Measurements from ENCODE around the gene AP1G1.

AP1G1 gene

DNA sequence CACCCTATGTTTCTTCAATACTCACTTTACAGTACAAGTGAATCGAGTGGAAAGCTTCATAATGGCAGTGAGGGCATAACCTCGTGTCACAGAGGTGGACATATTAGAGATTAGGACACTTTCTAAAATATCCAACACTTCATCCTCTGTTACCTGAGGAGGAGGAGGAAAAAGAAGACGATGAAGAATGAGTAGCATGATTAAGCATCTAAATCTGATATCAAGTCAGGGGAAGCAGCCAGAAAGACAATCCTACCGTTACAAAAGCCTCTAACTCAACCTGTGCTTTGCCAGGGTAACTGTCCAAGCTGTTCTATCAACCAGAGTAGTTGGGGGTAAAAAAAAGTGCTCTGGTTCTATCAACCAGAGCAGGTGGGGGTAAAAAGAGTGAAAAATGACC, 60.4 kb downstream of the AP1G1 start:
- FAIRE-seq: no peak

- FAIRE-seq: peak; percentile 35
These were observed 62.1 kb downstream of the AP1G1 start for GRCh38 chr16:71746442-71747046.

GRCh38 chr16:71738855-71739254, 69.8 kb downstream of the AP1G1 start:
- FAIRE-seq: no peak

GRCh38 chr16:71737501-71737900, 71.1 kb downstream of the AP1G1 start:
- FAIRE-seq: no peak

DNA sequence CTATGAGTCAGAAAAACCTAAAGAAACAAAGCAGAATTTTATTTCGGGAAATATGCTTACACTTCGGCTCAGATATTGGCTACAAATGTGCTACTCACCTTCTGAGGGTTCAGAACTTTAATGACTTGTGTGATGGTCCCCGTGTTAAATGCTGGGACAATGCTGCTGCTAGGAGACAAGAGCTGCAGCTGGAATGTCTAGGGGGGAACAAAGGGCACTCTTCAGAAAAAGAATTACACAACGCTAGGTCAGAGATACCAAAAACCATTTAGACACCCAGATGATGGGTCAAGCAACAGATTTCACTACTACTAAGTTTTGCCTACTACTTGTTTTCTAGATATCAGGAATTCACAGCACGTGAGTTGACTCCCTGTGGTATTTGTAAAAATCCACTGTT, 74.1 kb downstream of the AP1G1 start:
- no peak for FAIRE-seq

- no peak for FAIRE-seq
These were observed 76.0 kb downstream of the AP1G1 start for GRCh38 chr16:71732587-71732986.

- no peak for FAIRE-seq
These were observed 80.9 kb downstream of the AP1G1 start for GRCh38 chr16:71727551-71728324.

DNA sequence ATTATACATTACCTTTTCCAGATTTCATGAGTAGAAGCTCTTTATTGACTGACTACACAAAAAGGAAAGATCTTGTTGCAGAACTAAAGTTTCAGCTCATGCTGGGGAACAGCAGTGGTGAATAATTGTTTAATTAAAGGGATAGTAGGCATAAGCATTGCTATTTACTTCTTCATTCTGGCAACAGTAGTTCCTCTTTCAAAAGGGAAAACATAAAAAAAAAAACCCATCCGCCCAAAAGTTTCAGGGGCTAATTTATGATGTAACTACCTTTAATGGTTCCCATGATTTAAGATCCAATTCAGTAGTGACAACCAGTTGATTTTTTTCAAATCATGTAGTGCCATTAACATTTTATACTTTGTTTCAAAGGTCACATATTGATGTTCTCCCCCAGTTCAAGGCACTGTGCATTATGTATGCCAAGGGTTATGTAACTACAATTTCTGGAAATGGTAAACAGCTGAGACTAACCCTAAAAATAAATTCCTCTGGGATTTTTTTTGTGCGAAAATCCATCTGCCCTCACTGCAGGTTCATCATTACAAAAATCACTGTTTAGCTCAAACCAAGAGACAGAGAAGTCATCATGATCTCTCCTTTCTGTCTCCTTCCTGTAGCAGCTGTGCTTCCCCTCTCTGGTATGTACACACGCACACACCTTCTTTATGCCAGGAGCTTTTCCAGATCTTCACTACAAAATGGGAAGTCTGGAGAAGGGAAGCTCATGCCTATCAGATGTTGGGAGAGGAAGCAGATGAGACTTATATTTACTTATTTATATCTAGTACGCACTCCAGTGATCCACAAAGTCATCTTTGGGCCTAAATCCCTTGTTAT, 81.9 kb downstream of the AP1G1 start:
- no peak for FAIRE-seq

- no peak for FAIRE-seq
These were observed 84.3 kb downstream of the AP1G1 start, which contains the start of gene PHLPP2 for GRCh38 chr16:71724320-71724751. TSS of gene PHLPP2 (minus strand) at chr16:71724701. CDS start at chr16:71714795, 9,906 bp downstream.

GRCh38 chr16:71723537-71724319, 84.9 kb downstream of the AP1G1 start:
- no peak for FAIRE-seq

DNA sequence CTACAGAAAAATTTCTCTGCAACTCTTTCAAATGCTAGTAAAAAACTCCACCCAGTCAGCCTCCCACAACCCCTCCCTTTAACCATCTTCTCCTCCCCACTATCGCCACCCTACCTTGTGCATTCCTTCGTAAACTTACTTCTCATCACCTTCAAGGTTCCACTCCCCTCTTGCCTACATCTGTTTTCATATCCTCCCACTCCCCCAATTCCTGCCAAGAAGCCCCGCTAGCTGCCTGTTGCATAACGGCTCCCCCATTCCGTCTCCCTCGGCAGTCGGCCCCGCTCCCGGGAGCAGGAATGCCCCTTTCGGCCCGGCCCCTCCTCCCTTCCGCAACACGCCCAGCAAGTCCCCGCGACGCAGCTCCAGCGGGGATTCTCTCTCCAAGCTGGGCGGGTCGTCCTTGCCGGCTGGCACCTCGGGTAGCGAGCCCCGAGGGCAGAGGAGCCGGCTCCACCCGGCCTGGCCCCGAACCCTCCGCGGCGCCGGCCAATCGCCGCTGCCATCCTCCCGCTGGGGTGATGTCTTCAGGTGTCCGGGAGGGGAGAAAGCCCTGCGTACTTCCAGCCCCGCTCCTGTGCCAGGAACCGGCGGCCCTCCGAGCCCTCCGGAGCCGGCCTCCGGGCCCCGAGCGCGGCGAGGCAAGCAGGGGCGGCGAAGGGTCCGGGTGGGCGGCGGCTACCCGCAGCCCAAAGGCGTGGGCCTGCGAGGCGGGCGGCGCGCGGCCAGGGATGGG, 85.7 kb downstream of the AP1G1 start:
- FAIRE-seq: no peak

- no peak for FAIRE-seq
These were observed 87.4 kb downstream of the AP1G1 start for GRCh38 chr16:71721066-71721740.

DNA sequence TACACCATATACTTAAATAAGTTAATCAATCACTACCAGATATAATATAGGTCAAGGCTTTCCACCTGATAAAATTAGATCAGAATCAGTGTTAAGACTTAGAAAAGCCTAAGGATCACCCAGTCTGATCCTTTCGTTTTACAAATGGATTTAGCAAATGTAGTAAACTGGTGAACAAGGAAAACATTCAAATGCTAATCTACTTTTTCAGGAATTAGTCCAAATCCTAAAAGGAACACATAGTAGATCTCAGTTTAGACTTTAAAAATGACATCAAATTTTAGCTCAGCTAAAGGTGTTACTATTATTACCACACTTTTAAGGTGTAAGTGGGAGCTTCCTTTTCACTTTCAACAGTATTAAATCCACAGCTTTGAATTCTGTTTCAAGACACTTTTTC, 96.1 kb downstream of the AP1G1 start:
- FAIRE-seq: no peak

GRCh38 chr16:71711789-71712188, 96.8 kb downstream of the AP1G1 start:
- no peak for FAIRE-seq

DNA sequence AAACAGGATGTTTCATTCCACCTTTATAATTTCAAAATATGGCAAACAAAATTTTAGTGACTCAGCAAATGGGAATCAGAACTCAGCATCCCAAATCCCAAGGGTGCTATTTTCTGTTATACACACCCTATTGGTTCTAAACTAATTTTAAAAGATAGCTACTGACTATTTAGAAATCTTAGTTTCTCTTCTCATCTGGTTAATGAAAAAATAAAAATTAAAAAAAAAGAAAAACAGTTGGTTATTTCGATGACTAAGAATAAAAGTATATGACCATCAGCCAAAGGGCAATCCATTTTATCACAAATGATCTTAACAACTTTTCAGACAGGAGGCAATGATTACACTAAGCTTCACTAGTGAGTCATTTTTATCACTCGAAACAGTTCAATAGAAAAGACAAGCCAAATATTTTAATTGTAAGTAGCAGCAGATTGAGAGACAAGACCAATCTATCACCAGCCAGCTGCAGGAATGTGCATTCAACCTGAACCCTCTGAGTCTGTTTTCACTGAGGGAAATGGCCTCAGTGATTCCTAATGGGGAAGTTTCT, 99.3 kb downstream of the AP1G1 start:
- FAIRE-seq: peak; percentile 87

DNA sequence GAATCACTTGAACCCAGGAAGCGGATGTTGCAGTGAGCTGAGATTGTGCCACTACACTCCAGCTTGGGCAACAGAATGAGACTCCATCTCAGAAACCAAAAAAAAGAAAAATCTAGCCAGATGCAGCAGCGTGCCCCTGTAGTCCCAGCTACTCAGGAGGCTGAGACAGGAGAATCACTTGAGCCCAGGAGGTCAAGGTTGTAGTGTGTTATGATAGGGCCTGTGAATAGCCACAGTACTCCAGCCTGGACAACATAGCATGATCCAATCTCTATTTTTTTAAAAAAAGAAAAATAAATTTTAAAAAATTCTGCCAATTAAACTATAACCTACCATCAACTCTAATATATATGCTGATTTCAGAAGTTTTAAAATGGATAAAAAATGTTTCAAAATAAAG, 99.9 kb downstream of the AP1G1 start:
- peak; percentile 12 for FAIRE-seq

- FAIRE-seq: no peak
These were observed 101.4 kb downstream of the AP1G1 start for GRCh38 chr16:71707199-71707598.

DNA sequence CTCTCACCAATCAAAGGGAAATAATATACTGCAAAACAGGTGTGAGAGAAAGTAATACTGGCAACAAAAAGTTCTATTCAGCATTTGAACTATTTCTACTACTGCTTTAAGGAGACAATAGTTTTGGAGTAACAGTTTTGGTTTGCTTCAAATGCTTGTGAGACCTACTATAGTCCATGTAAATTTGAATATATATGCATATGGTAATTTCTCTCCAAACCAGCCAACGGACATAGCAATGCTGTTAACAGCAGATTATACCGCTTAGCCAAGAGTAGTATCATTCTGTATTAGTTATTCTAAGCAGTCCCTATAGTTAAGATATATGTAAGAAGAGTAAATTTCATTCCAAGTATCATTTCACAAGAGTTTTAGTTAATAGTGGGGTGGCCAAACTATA, 102.6 kb downstream of the AP1G1 start:
- FAIRE-seq: no peak

GRCh38 chr16:71703333-71703732, 105.3 kb downstream of the AP1G1 start:
- FAIRE-seq: no peak

- no peak for FAIRE-seq
These were observed 107.8 kb downstream of the AP1G1 start for GRCh38 chr16:71700831-71701230.

- FAIRE-seq: no peak
These were observed 110.1 kb downstream of the AP1G1 start for GRCh38 chr16:71698491-71698890.
